Peyer's patch (tissue), 4 donors: ENCODE results near the gene ZNF474.

ENCODE experiments used
- CTCF ChIP-seq, 6 experiments: fragments of 450-650 bp in 4 of 6; fragments of 200-600 bp in 2 of 6; sonication (generic) in 1 of 6; IDR thresholded peaks; one replicate each; pipeline ENCODE4 v1.5.1; 2017 to 2019; ENCODE audit warnings: antibody characterized with exemption in 6 of 6, mild to moderate bottlenecking in 3 of 6, moderate library complexity in 1 of 6
- POLR2A ChIP-seq, 2 donors: fragments of 450-650 bp; IDR thresholded peaks; one replicate each; pipeline ENCODE4 v1.5.1; 2017; ENCODE audit warnings: antibody characterized with exemption in 2 of 2, mild to moderate bottlenecking in 2 of 2, moderate library complexity in 2 of 2

GRCh38 chr5:122107016-122107415 is 22.3 kb upstream of the ZNF474 start:
- TF ChIP-seq CTCF (IDR thresholded peaks at IDR 0.05) (no peak), POLR2A (IDR thresholded peaks at IDR 0.05) (no peak)
